Raji (cell line): Measurements from ENCODE around the gene KCTD3.

ENCODE experiments used
- POLR2A ChIP-seq: IDR thresholded peaks from 2 replicates; pipeline ENCODE4 v1.6.1; 2011; ENCODE audit warnings: low read depth, low read length, control low read depth; ENCODE audit not compliant: insufficient read depth

Gene KCTD3

DNA sequence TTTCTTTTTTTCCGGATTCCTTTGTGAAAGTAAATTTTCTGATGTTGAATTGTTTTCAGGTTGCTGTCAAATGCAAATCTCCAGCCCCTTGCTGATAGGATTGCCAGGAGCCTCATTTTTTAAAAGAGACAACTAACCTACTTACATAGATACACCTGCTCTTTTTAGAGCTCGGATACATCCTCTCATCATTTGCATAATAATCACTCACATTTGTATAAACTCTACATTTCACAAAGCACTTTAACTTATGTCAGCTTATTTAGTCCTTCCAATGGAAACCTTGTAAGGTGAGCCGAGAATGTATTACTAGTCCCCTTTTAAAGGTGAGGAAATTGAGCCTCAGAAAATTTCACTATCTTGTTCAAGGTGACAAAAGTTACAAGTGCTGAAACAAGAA, 84.8 kb downstream of the KCTD3 start:
- no peak for TF ChIP-seq POLR2A

DNA sequence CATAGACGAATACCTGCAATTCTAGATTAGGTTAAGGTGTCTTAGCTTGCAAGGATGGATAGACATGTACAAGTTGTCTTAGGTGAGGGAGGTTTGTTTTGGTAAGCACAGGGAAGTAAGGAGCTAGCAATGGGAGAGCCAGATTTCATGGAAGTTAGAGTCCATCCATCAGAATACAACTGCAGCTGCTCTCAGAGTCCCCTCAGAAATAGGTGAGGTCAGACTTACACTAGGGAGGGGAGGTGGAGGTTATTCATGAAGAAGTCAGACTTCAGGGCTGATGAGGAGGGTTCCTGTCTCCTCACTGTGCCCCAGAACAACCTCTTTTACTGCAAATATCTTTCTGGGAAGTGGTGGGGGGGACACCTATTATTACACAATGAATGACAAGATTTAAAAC, 85.3 kb downstream of the KCTD3 start:
- no peak for TF ChIP-seq POLR2A

DNA sequence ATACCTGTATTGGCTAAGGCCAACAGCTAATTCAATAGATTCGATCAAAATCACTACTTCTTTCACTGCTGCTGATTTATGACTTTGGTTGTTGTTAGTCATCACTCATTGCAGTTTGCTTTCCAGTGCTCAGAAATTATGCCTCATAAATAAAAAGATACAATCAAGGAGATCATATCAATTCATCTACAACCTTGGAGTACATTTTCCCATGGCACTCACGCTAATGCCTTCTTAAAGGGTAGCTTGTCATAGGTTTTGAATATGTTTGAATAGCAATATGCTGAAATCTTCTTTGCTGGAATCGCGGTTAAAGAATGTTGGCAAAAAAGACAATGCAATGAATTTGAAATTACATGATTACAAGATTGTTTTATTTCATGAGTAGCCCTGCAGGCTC, 89.9 kb downstream of the KCTD3 start:
- TF ChIP-seq POLR2A = no peak

DNA sequence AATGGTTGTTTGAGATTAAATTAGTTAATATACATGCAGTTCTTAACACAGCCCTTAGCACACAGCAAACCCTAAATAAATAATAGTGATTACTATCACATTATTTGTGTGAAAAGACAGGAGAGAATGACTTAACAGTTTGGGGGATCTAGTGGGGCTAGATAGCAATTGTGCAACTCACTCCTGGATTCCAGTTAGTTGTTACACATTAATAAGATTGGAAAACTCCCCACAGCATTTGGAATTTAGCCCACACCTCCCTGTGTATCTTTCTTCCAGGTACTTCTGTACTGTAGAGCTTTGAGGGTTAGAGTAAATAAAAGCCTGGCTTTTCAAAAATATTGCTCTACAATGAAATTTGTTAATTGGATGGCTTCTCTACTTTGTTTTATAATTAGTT, 93.2 kb downstream of the KCTD3 start:
- TF ChIP-seq POLR2A = no peak

DNA sequence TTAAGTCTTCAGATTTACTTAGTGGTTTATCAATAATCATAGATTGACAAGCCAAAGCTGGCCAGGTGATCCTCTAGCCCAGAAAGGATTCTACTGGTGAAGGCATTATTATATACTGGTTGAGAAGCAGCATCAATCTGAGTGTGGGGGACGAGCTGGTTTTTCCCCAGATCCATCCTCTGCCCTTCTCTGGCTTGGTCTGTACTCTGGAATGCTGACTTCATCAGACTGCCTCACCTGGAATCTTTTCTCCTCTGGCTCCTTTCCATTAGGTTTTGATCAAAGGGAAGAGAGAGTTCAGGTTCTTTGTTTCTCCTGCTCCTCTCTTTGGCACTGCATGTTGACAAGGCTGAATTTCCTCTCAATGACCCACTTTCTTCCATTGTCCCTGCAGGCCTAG, 93.9 kb downstream of the KCTD3 start:
- TF ChIP-seq POLR2A = no peak

GRCh38 chr1:215665215-215665614, 98.1 kb downstream of the KCTD3 start:
- TF ChIP-seq POLR2A = no peak

DNA sequence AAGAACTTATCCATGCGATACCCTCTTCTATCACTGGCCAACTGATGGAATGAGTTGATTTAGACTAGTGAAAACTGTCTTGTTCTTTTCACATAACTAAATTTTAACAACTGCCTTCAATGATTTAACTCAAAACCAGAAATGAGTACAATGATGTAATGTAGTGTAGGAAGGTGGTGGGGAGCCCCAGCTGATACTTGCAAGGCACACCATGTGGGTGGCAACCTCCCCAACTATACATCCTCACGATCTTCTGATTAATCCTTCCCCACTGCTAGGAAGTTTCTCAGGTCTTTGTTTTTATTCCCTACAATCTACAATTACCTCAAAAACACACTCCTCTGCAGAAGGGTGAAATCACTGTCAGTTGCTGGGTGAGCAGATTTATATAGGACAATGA, 100.7 kb downstream of the KCTD3 start:
- TF ChIP-seq POLR2A = no peak

- TF ChIP-seq POLR2A = no peak
Measured at GRCh38 chr1:215669806-215670491, 102.8 kb downstream of the KCTD3 start.
